ENCODE results near the gene NEU2.

- TF ChIP-seq CTCF (IDR thresholded peaks at IDR 0.05 in 4 of 5, conservative IDR thresholded peaks at IDR 0.05 in 1 of 5) (no peak), POLR2A (IDR thresholded peaks at IDR 0.05) (no peak)
Measured at GRCh38 chr2:233010569-233011267, 21.8 kb upstream of the NEU2 start.
